Measurements from ENCODE around the gene NRROS.

The NRROS gene

GRCh38 chr3:196650740-196651311 is 11.3 kb downstream of the NRROS start:
- no peaks in the 10 kb centered on the region for H3K27me3 ChIP-seq (replicated peaks; ENCODE audit: insufficient read depth, low read length)
- H3K4me1 ChIP-seq (ENCODE audit: low read length) = no peaks in the 10 kb centered on the region
- no peak overlapping the region for H3K4me3 ChIP-seq (ENCODE audit: low read length)
- H3K27ac ChIP-seq (ENCODE audit: low read length) = no peak overlapping the region
- TF ChIP-seq EZH2 (optimal IDR thresholded peaks at IDR 0.05; ENCODE audit: low read depth, low read length) = no peak
- TF ChIP-seq CTCF (IDR thresholded peaks at IDR 0.05; ENCODE audit: low read length) = no peak
- TF ChIP-seq EZH2phosphoT487 (IDR thresholded peaks at IDR 0.05; ENCODE audit: low read length) = no peak
- H3K9ac ChIP-seq (ENCODE audit: low read length) = no peak overlapping the region
- peaks cover 16% of the 10 kb centered on the region for H3K36me3 ChIP-seq (replicated peaks; ENCODE audit: insufficient read depth, low read length)
- H3K9me3 ChIP-seq (replicated peaks; ENCODE audit: insufficient read depth, low read length) = no peaks in the 10 kb centered on the region
- H3K79me2 ChIP-seq (ENCODE audit: low read length) = peaks cover 96% of the 10 kb centered on the region
- H4K20me1 ChIP-seq (ENCODE audit: insufficient read depth, low read length) = peaks cover 65% of the 10 kb centered on the region
- DNase-seq = no peak
- no peak overlapping the region for H3K4me2 ChIP-seq (ENCODE audit: low read depth, low read length)
- no peak overlapping the region for H2AFZ ChIP-seq (ENCODE audit: low read length)
- H3K9me2 ChIP-seq (replicated peaks; ENCODE audit: insufficient read depth, low read length) = no peaks in the 10 kb centered on the region
- H3F3A ChIP-seq (ENCODE audit: insufficient read depth, low read length) = no peaks in the 10 kb centered on the region

- Histone ChIP-seq H3K27ac (ENCODE audit: low read length) (no peak overlapping the region), H3K9me2 (replicated peaks; ENCODE audit: insufficient read depth, low read length) (no peaks in the 10 kb centered on the region), H3K9ac (ENCODE audit: low read length) (no peak overlapping the region), H4K20me1 (ENCODE audit: insufficient read depth, low read length) (peaks cover 55% of the 10 kb centered on the region), H3K9me3 (replicated peaks; ENCODE audit: insufficient read depth, low read length) (no peaks in the 10 kb centered on the region), H3K4me3 (ENCODE audit: low read length) (no peak overlapping the region), H3K4me2 (ENCODE audit: low read depth, low read length) (no peak overlapping the region), H2AFZ (ENCODE audit: low read length) (no peak overlapping the region), H3K36me3 (replicated peaks; ENCODE audit: insufficient read depth, low read length) (peaks cover 23% of the 10 kb centered on the region), H3K79me2 (ENCODE audit: low read length) (peaks cover 95% of the 10 kb centered on the region), H3F3A (ENCODE audit: insufficient read depth, low read length) (no peaks in the 10 kb centered on the region), H3K27me3 (replicated peaks; ENCODE audit: insufficient read depth, low read length) (no peaks in the 10 kb centered on the region), H3K4me1 (ENCODE audit: low read length) (no peaks in the 10 kb centered on the region)
- no peak for TF ChIP-seq EZH2 (optimal IDR thresholded peaks at IDR 0.05; ENCODE audit: low read depth, low read length)
- no peak for TF ChIP-seq EZH2phosphoT487 (IDR thresholded peaks at IDR 0.05; ENCODE audit: low read length)
- TF ChIP-seq CTCF (IDR thresholded peaks at IDR 0.05; ENCODE audit: low read length) = no peak
- no peak for DNase-seq
Observed at GRCh38 chr3:196651819-196652218, 12.3 kb downstream of the NRROS start.

GRCh38 chr3:196652961-196653795 is 13.7 kb downstream of the NRROS start:
- Histone ChIP-seq H4K20me1 (ENCODE audit: insufficient read depth, low read length) (peaks cover 52% of the 10 kb centered on the region), H3K9me2 (replicated peaks; ENCODE audit: insufficient read depth, low read length) (no peaks in the 10 kb centered on the region), H3F3A (ENCODE audit: insufficient read depth, low read length) (no peaks in the 10 kb centered on the region), H3K9ac (ENCODE audit: low read length) (no peak overlapping the region), H3K4me3 (ENCODE audit: low read length) (no peak overlapping the region), H3K4me2 (ENCODE audit: low read depth, low read length) (no peak overlapping the region), H3K36me3 (replicated peaks; ENCODE audit: insufficient read depth, low read length) (peaks cover 25% of the 10 kb centered on the region), H3K79me2 (ENCODE audit: low read length) (peaks cover 81% of the 10 kb centered on the region), H3K27me3 (replicated peaks; ENCODE audit: insufficient read depth, low read length) (no peaks in the 10 kb centered on the region), H2AFZ (ENCODE audit: low read length) (no peak overlapping the region), H3K27ac (ENCODE audit: low read length) (no peak overlapping the region), H3K4me1 (ENCODE audit: low read length) (no peaks in the 10 kb centered on the region), H3K9me3 (replicated peaks; ENCODE audit: insufficient read depth, low read length) (no peaks in the 10 kb centered on the region)
- no peak for TF ChIP-seq EZH2 (optimal IDR thresholded peaks at IDR 0.05; ENCODE audit: low read depth, low read length)
- no peak for TF ChIP-seq EZH2phosphoT487 (IDR thresholded peaks at IDR 0.05; ENCODE audit: low read length)
- no peak for DNase-seq

All from MM.1S (cell line).